Cardiac fibroblast (primary cell): ENCODE results near the gene SGTB.
"Not testable (repeated sequence)": the region's sequence is repeated elsewhere in the genome, so short reads cannot be mapped to it uniquely, and the experiment has no call there.

Experiments
- DNase-seq, 2 donors: peaks; one replicate each; pipeline versions ENCODE4 v3.0.0 to v3.0.0-alpha.2; 2010; ENCODE audit warnings: low read depth in 2 of 2
- H3K4me3 ChIP-seq, 2 donors: replicated peaks in 1 of 2; 1 replicate in 1 of 2; 2 replicates in 1 of 2; pipeline ENCODE4 v1.5.1; 2011; ENCODE audit warnings: low read depth in 2 of 2, low read length in 2 of 2, mild to moderate bottlenecking in 2 of 2, moderate library complexity in 1 of 2
- TF ChIP-seq, protein P1 (sequence below): IDR thresholded peaks from one replicate; pipeline ENCODE4 v1.5.1; 2011; ENCODE audit warnings: low read depth, mild to moderate bottlenecking, low read length, inconsistent platforms

SGTB gene

GRCh38 chr5:65734921-65735320, 13.0 kb upstream of the SGTB start:
- no peak for DNase-seq
- H3K4me3 ChIP-seq = no peak overlapping the region
- TF ChIP-seq, protein P1, sequence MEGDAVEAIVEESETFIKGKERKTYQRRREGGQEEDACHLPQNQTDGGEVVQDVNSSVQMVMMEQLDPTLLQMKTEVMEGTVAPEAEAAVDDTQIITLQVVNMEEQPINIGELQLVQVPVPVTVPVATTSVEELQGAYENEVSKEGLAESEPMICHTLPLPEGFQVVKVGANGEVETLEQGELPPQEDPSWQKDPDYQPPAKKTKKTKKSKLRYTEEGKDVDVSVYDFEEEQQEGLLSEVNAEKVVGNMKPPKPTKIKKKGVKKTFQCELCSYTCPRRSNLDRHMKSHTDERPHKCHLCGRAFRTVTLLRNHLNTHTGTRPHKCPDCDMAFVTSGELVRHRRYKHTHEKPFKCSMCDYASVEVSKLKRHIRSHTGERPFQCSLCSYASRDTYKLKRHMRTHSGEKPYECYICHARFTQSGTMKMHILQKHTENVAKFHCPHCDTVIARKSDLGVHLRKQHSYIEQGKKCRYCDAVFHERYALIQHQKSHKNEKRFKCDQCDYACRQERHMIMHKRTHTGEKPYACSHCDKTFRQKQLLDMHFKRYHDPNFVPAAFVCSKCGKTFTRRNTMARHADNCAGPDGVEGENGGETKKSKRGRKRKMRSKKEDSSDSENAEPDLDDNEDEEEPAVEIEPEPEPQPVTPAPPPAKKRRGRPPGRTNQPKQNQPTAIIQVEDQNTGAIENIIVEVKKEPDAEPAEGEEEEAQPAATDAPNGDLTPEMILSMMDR = no peak

DNA sequence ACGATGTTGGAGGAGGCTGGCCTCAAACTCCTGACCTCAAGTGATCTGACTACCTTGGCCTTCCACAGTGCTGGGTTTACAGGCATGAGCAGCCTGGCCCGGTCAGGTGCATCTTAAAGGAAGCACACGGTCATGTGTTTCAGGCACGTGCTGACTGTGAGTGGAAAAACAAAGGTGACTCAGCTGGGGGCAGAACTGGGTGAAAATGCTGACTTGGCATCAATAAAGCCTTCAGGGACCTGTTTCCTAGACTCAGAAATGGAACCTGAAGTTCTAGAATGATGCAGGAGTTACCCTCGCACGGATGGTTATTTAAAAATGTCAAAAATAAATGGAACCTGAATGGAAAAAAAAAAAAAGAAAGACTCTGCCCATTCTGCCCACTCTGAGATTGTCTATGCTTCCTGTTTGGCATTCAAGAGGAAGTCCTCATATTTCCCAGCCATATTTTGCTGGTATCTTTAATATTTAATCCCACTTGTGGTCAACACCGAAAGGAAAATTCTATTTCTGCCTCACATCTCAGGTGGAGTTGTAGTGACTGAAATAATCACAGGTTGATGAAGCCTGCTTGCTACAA, 12.4 kb upstream of the SGTB start:
- H3K4me3 ChIP-seq, DNase-seq: not testable (repeated sequence)

DNA sequence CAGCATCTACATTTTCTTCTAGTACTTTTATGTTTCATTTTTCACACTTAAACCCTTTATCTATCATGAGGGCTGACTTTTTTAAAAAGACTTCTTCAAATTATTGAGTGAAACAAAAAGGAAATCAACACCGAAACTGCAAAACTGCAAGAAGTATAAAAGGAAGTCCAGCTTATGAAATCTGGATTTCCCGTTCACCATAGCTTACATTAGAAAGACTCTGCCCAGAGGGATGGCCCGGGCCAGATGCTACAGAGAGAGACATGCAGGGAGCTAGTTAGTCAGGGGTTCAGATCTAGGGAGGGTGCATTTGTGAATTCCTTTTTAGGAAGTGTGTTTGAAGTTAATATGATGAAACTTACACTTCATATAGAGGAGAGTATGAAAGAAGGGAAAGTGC, 10.1 kb upstream of the SGTB start:
- not testable (repeated sequence) for DNase-seq, H3K4me3 ChIP-seq

- TF ChIP-seq, protein P1 = no peak
- DNase-seq = no peak
- no peak overlapping the region for H3K4me3 ChIP-seq
These were observed 9.0 kb upstream of the SGTB start for GRCh38 chr5:65730910-65731309.

DNA sequence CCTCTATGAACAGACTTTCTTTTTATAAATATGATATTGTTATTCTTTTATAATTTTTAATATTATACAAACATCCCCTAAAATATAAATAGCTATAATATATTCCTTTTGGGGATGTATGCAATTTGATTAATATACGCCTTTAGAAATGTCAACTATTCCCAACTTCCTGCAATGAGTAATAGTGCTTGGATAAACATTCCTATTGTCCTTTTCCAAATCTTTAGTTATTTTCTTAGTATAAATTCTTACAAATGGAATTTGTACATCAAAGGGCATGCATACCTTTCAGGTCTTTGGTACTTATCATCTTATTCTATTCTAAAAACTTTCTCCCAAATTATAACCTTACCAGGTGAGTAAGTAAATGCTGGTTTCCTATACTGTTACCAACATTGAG, 6.3 kb upstream of the SGTB start:
- no peak overlapping the region for H3K4me3 ChIP-seq
- TF ChIP-seq, protein P1 = no peak
- no peak for DNase-seq

- no peak overlapping the region for H3K4me3 ChIP-seq
- DNase-seq = no peak
- TF ChIP-seq, protein P1 = no peak
These were observed 5.7 kb upstream of the SGTB start for GRCh38 chr5:65727491-65728156.

DNA sequence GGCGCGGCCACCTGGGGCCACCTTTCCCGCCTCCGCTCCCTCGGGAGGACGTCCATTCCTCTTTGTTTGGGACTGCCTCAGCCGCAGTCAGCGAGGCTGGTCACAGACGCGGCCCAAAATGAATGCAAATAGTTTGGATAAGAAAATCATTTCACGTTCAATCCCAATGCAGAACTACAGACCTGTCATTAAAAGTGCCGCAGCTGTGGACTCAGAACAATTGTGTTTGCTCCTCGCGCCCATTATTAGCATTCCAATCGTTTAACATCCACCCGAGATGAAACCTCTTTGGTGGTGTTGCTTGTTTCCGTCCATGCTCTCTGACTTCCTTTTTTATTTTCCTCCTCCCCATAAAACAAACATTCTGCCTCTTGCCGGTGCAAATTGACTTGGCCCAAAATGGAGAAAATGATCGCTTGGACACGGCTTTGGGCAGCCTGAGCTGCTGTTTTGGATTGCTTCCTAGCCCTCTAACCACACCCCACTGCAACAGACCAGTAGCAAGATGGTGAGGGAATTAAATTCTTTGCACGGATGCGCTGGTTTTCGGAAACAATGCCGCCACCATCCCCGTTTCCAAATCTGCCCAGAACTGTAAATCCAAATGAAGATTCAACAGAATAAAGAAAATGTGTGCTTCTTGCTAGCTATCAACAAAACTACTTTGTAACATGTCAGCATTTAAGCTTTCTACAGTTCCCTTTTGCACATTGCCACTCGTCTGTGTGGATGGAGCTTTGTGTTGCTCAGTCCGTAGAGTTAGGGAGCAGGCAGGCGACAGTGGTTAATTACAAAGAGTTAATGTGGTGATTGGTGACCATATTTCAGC, 880 bp upstream of the SGTB start:
- peak; percentile 75 to 80 for DNase-seq
- peak overlapping the region; percentile 75 to 96 for H3K4me3 ChIP-seq
- TF ChIP-seq, protein P1 = no peak
